ENCODE results near the gene LONRF3.
"Not testable (repeated sequence)": the region's sequence is repeated elsewhere in the genome, so short reads cannot be mapped to it uniquely, and the experiment has no call there.

LONRF3 gene

GRCh38 chrX:118980761-118981160, 6.3 kb downstream of the LONRF3 start:
- POLR2A ChIA-PET: no interaction called here
- DNase-seq (ENCODE audit: extremely low spot score): no peak
- TF ChIP-seq SUZ12 (IDR thresholded peaks at IDR 0.05) (no peak), FOXA1 (IDR thresholded peaks at IDR 0.05) (no peak), ZNF384 (IDR thresholded peaks at IDR 0.05) (no peak), L3MBTL2 (conservative IDR thresholded peaks at IDR 0.05) (no peak), LEF1 (IDR thresholded peaks at IDR 0.05; ENCODE audit: borderline replicate concordance) (no peak), NFRKB (IDR thresholded peaks at IDR 0.05) (no peak)
- CTCF ChIA-PET: interaction anchor here (0.8 to 1.3 kb wide), 2 partner anchors 24 to 133 kb away, joined by 3 read pairs; no protein-coding TSS in a partner anchor

GRCh38 chrX:118983513-118983912, 9.1 kb downstream of the LONRF3 start:
- POLR2A ChIA-PET: no interaction called here
- no peak for DNase-seq (ENCODE audit: extremely low spot score)
- TF ChIP-seq CTBP1 (IDR thresholded peaks at IDR 0.05; ENCODE audit: borderline replicate concordance) (no peak), SUZ12 (IDR thresholded peaks at IDR 0.05) (no peak), NFRKB (IDR thresholded peaks at IDR 0.05) (no peak), FOXK2 (IDR thresholded peaks at IDR 0.05) (no peak), ZNF384 (IDR thresholded peaks at IDR 0.05) (no peak), L3MBTL2 (conservative IDR thresholded peaks at IDR 0.05) (no peak), TARDBP (IDR thresholded peaks at IDR 0.05) (no peak), SP1 (IDR thresholded peaks at IDR 0.05) (no peak), LEF1 (IDR thresholded peaks at IDR 0.05; ENCODE audit: borderline replicate concordance) (no peak), PKNOX1 (IDR thresholded peaks at IDR 0.05) (no peak), FOXA1 (IDR thresholded peaks at IDR 0.05) (no peak), BHLHE40 (IDR thresholded peaks at IDR 0.05; ENCODE audit: borderline replicate concordance) (no peak), HDGF (IDR thresholded peaks at IDR 0.05; ENCODE audit: borderline replicate concordance) (no peak), FOXM1 (IDR thresholded peaks at IDR 0.05; ENCODE audit: borderline replicate concordance) (no peak), ARNT (IDR thresholded peaks at IDR 0.05) (no peak), ELF4 (IDR thresholded peaks at IDR 0.05) (no peak)
- CTCF ChIA-PET: no interaction called here

GRCh38 chrX:118988911-118989310, 14.5 kb downstream of the LONRF3 start:
- ChIA-PET POLR2A (no interaction called here), CTCF (no interaction called here)
- DNase-seq (ENCODE audit: extremely low spot score): no peak
- no peak for TF ChIP-seq FOXK2 (IDR thresholded peaks at IDR 0.05)
- no peak for TF ChIP-seq FOXM1 (IDR thresholded peaks at IDR 0.05; ENCODE audit: borderline replicate concordance)
- TF ChIP-seq LEF1 (IDR thresholded peaks at IDR 0.05; ENCODE audit: borderline replicate concordance): no peak
- TF ChIP-seq ELF4 (IDR thresholded peaks at IDR 0.05): no peak
- no peak for TF ChIP-seq PKNOX1 (IDR thresholded peaks at IDR 0.05)
- no peak for TF ChIP-seq CTBP1 (IDR thresholded peaks at IDR 0.05; ENCODE audit: borderline replicate concordance)

GRCh38 chrX:118989886-118990285, 15.5 kb downstream of the LONRF3 start:
- ChIA-PET CTCF (interaction anchor here (0.5 to 0.6 kb wide), 2 partner anchors 11 to 95 kb away, joined by 3 to 4 read pairs; no protein-coding TSS in a partner anchor), POLR2A (no interaction called here)
- no peak for DNase-seq (ENCODE audit: extremely low spot score)
- TF ChIP-seq CTBP1 (IDR thresholded peaks at IDR 0.05; ENCODE audit: borderline replicate concordance) (no peak), L3MBTL2 (conservative IDR thresholded peaks at IDR 0.05) (no peak), HDGF (IDR thresholded peaks at IDR 0.05; ENCODE audit: borderline replicate concordance) (no peak), FOXK2 (IDR thresholded peaks at IDR 0.05) (no peak), NFRKB (IDR thresholded peaks at IDR 0.05) (no peak), BHLHE40 (IDR thresholded peaks at IDR 0.05; ENCODE audit: borderline replicate concordance) (no peak), FOXM1 (IDR thresholded peaks at IDR 0.05; ENCODE audit: borderline replicate concordance) (no peak), SP1 (IDR thresholded peaks at IDR 0.05) (no peak), SUZ12 (IDR thresholded peaks at IDR 0.05) (no peak), FOXA1 (IDR thresholded peaks at IDR 0.05) (no peak), ZNF384 (IDR thresholded peaks at IDR 0.05) (no peak), TARDBP (IDR thresholded peaks at IDR 0.05) (no peak), ARNT (IDR thresholded peaks at IDR 0.05) (no peak), ELF4 (IDR thresholded peaks at IDR 0.05) (no peak), LEF1 (IDR thresholded peaks at IDR 0.05; ENCODE audit: borderline replicate concordance) (no peak), PKNOX1 (IDR thresholded peaks at IDR 0.05) (no peak)

- no peak for TF ChIP-seq FOXM1 (IDR thresholded peaks at IDR 0.05; ENCODE audit: borderline replicate concordance)
- CTCF ChIA-PET: interaction anchor here (0.5 to 0.6 kb wide), 2 partner anchors 10 to 94 kb away, joined by 3 to 4 read pairs; no protein-coding TSS in a partner anchor
- DNase-seq (ENCODE audit: extremely low spot score): no peak
- POLR2A ChIA-PET: no interaction called here
These were observed 16.3 kb downstream of the LONRF3 start for GRCh38 chrX:118990512-118991227.

- CTCF ChIA-PET; DNase-seq (ENCODE audit: extremely low spot score): not testable (repeated sequence)
- POLR2A ChIA-PET: interaction anchor here (0.9 kb wide), 1 partner anchor 485 kb away, joined by 3 read pairs; no protein-coding TSS in a partner anchor
These were observed 18.2 kb downstream of the LONRF3 start for GRCh38 chrX:118992441-118993121.
